ENCODE measurements around the gene TFCP2.
A peak's percentile ranks its signal among the peaks of the same experiment; 100 is the strongest.

Gene TFCP2

GRCh38 chr12:51188359-51189051 is 15.6 kb upstream of the TFCP2 start:
- FAIRE-seq (peak; percentile 98), DNase-seq (ENCODE audit: insufficient read length, low spot score) (no peak)
- TF ChIP-seq PAX5 (IDR thresholded peaks at IDR 0.05; ENCODE audit: insufficient read depth, low read length, severe bottlenecking) (peak; percentile 85), POLR2AphosphoS5 (IDR thresholded peaks at IDR 0.05; ENCODE audit: low read depth, low read length) (no peak), POU2F2 (IDR thresholded peaks at IDR 0.05; ENCODE audit: low read depth, low read length) (peak; percentile 78), SPI1 (IDR thresholded peaks at IDR 0.05; ENCODE audit: low read depth, low read length) (peak; percentile 76)

- TF ChIP-seq POLR2A (IDR thresholded peaks at IDR 0.05; ENCODE audit: low read depth, low read length): no peak
- TF ChIP-seq TAF1 (IDR thresholded peaks at IDR 0.05; ENCODE audit: low read depth, low read length): no peak
- TF ChIP-seq POU2F2 (IDR thresholded peaks at IDR 0.05; ENCODE audit: low read depth, low read length): no peak
- TF ChIP-seq POLR2AphosphoS5 (IDR thresholded peaks at IDR 0.05; ENCODE audit: low read depth, low read length): no peak
- no peak for TF ChIP-seq PAX5 (IDR thresholded peaks at IDR 0.05; ENCODE audit: insufficient read depth, low read length, severe bottlenecking)
- TF ChIP-seq SPI1 (IDR thresholded peaks at IDR 0.05; ENCODE audit: low read depth, low read length): no peak
- FAIRE-seq: peak; percentile 72
- no peak for DNase-seq (ENCODE audit: insufficient read length, low spot score)
Measured at GRCh38 chr12:51187370-51187987, 14.5 kb upstream of the TFCP2 start.

- DNase-seq (ENCODE audit: insufficient read length, low spot score) (no peak), FAIRE-seq (no peak)
- no peak for TF ChIP-seq POU2F2 (IDR thresholded peaks at IDR 0.05; ENCODE audit: low read depth, low read length)
- no peak for TF ChIP-seq POLR2AphosphoS5 (IDR thresholded peaks at IDR 0.05; ENCODE audit: low read depth, low read length)
- no peak for TF ChIP-seq TAF1 (IDR thresholded peaks at IDR 0.05; ENCODE audit: low read depth, low read length)
Measured at GRCh38 chr12:51186465-51187085, 13.6 kb upstream of the TFCP2 start.

GRCh38 chr12:51185171-51185717 is 12.3 kb upstream of the TFCP2 start:
- DNase-seq (ENCODE audit: insufficient read length, low spot score) (no peak), FAIRE-seq (no peak)
- TF ChIP-seq POLR2A (IDR thresholded peaks at IDR 0.05; ENCODE audit: low read depth, low read length): no peak
- TF ChIP-seq TAF1 (IDR thresholded peaks at IDR 0.05; ENCODE audit: low read depth, low read length): no peak
- TF ChIP-seq PAX5 (IDR thresholded peaks at IDR 0.05; ENCODE audit: insufficient read depth, low read length, severe bottlenecking): no peak
- TF ChIP-seq SPI1 (IDR thresholded peaks at IDR 0.05; ENCODE audit: low read depth, low read length): no peak
- TF ChIP-seq POU2F2 (IDR thresholded peaks at IDR 0.05; ENCODE audit: low read depth, low read length): no peak
- no peak for TF ChIP-seq POLR2AphosphoS5 (IDR thresholded peaks at IDR 0.05; ENCODE audit: low read depth, low read length)

GRCh38 chr12:51183816-51184215 is 10.9 kb upstream of the TFCP2 start:
- FAIRE-seq (no peak), DNase-seq (ENCODE audit: insufficient read length, low spot score) (no peak)
- no peak for TF ChIP-seq SPI1 (IDR thresholded peaks at IDR 0.05; ENCODE audit: low read depth, low read length)
- no peak for TF ChIP-seq POLR2AphosphoS5 (IDR thresholded peaks at IDR 0.05; ENCODE audit: low read depth, low read length)
- no peak for TF ChIP-seq POLR2A (IDR thresholded peaks at IDR 0.05; ENCODE audit: low read depth, low read length)
- no peak for TF ChIP-seq TAF1 (IDR thresholded peaks at IDR 0.05; ENCODE audit: low read depth, low read length)
- TF ChIP-seq PAX5 (IDR thresholded peaks at IDR 0.05; ENCODE audit: insufficient read depth, low read length, severe bottlenecking): no peak
- no peak for TF ChIP-seq POU2F2 (IDR thresholded peaks at IDR 0.05; ENCODE audit: low read depth, low read length)

- TF ChIP-seq POU2F2 (IDR thresholded peaks at IDR 0.05; ENCODE audit: low read depth, low read length) (no peak), TAF1 (IDR thresholded peaks at IDR 0.05; ENCODE audit: low read depth, low read length) (no peak), POLR2A (IDR thresholded peaks at IDR 0.05; ENCODE audit: low read depth, low read length) (no peak), PAX5 (IDR thresholded peaks at IDR 0.05; ENCODE audit: insufficient read depth, low read length, severe bottlenecking) (no peak), SPI1 (IDR thresholded peaks at IDR 0.05; ENCODE audit: low read depth, low read length) (no peak), POLR2AphosphoS5 (IDR thresholded peaks at IDR 0.05; ENCODE audit: low read depth, low read length) (no peak)
- FAIRE-seq (no peak), DNase-seq (ENCODE audit: insufficient read length, low spot score) (no peak)
Measured at GRCh38 chr12:51183349-51183748, 10.4 kb upstream of the TFCP2 start.

GRCh38 chr12:51181558-51181957 is 8.6 kb upstream of the TFCP2 start:
- DNase-seq (ENCODE audit: insufficient read length, low spot score) (no peak), FAIRE-seq (no peak)
- TF ChIP-seq TAF1 (IDR thresholded peaks at IDR 0.05; ENCODE audit: low read depth, low read length): no peak
- TF ChIP-seq SPI1 (IDR thresholded peaks at IDR 0.05; ENCODE audit: low read depth, low read length): no peak
- TF ChIP-seq POLR2A (IDR thresholded peaks at IDR 0.05; ENCODE audit: low read depth, low read length): no peak
- no peak for TF ChIP-seq POU2F2 (IDR thresholded peaks at IDR 0.05; ENCODE audit: low read depth, low read length)
- no peak for TF ChIP-seq PAX5 (IDR thresholded peaks at IDR 0.05; ENCODE audit: insufficient read depth, low read length, severe bottlenecking)
- TF ChIP-seq POLR2AphosphoS5 (IDR thresholded peaks at IDR 0.05; ENCODE audit: low read depth, low read length): no peak

GRCh38 chr12:51177897-51178296 is 5.0 kb upstream of the TFCP2 start:
- FAIRE-seq: no peak
- no peak for TF ChIP-seq SPI1 (IDR thresholded peaks at IDR 0.05; ENCODE audit: low read depth, low read length)
- no peak for TF ChIP-seq POU2F2 (IDR thresholded peaks at IDR 0.05; ENCODE audit: low read depth, low read length)
- no peak for TF ChIP-seq TAF1 (IDR thresholded peaks at IDR 0.05; ENCODE audit: low read depth, low read length)
- no peak for TF ChIP-seq POLR2AphosphoS5 (IDR thresholded peaks at IDR 0.05; ENCODE audit: low read depth, low read length)
- TF ChIP-seq POLR2A (IDR thresholded peaks at IDR 0.05; ENCODE audit: low read depth, low read length): no peak
- no peak for TF ChIP-seq PAX5 (IDR thresholded peaks at IDR 0.05; ENCODE audit: insufficient read depth, low read length, severe bottlenecking)
- no peak for DNase-seq (ENCODE audit: insufficient read length, low spot score)

- DNase-seq (ENCODE audit: insufficient read length, low spot score): no peak
- no peak for FAIRE-seq
- TF ChIP-seq POLR2A (IDR thresholded peaks at IDR 0.05; ENCODE audit: low read depth, low read length) (no peak), SPI1 (IDR thresholded peaks at IDR 0.05; ENCODE audit: low read depth, low read length) (no peak)
Measured at GRCh38 chr12:51174501-51174900, 1.6 kb upstream of the TFCP2 start.
